Parathyroid adenoma (tissue), 2 donors: Measurements from ENCODE around the gene POLD4.

Source experiments
- H2AFZ ChIP-seq: fragments of 300-600 bp; sonication (generic); one replicate; pipeline ENCODE4 v1.7.0; 2017; ENCODE audit warnings: antibody characterized with exemption, mild to moderate bottlenecking
- H3K27ac ChIP-seq: fragments of 300-600 bp; sonication (generic); one replicate; pipeline ENCODE4 v1.7.0; 2017
- H3K27me3 ChIP-seq: fragments of 300-600 bp; sonication (generic); one replicate; pipeline ENCODE4 v1.7.0; 2017; ENCODE audit warnings: low read length; ENCODE audit not compliant: control insufficient read depth, insufficient read depth
- H3K36me3 ChIP-seq: fragments of 300-600 bp; sonication (generic); one replicate; pipeline ENCODE4 v1.7.0; 2017; ENCODE audit warnings: low read length; ENCODE audit not compliant: control insufficient read depth, insufficient read depth
- H3K4me1 ChIP-seq: fragments of 300-600 bp; sonication (generic); one replicate; pipeline ENCODE4 v1.7.0; 2017; ENCODE audit warnings: control low read depth
- H3K4me2 ChIP-seq: fragments of 300-600 bp; sonication (generic); one replicate; pipeline ENCODE4 v1.7.0; 2017; ENCODE audit warnings: low read length
- H3K4me3 ChIP-seq: fragments of 300-600 bp; sonication (generic); one replicate; pipeline ENCODE4 v1.7.0; 2017; ENCODE audit warnings: low read depth, low read length
- H3K79me2 ChIP-seq: fragments of 300-600 bp; sonication (generic); one replicate; pipeline ENCODE4 v1.7.0; 2017; ENCODE audit warnings: control low read depth
- H3K9ac ChIP-seq: fragments of 300-600 bp; sonication (generic); one replicate; pipeline ENCODE4 v1.7.0; 2017; ENCODE audit warnings: mild to moderate bottlenecking
- H3K9me3 ChIP-seq: fragments of 300-600 bp; sonication (generic); one replicate; pipeline ENCODE4 v1.7.0; 2017; ENCODE audit warnings: low read length; ENCODE audit not compliant: control insufficient read depth
- TF ChIP-seq, protein P1 (sequence below): fragments of 300-600 bp; sonication (generic); IDR thresholded peaks from one replicate; pipeline ENCODE4 v1.7.0; 2017; ENCODE audit warnings: antibody characterized with exemption, mild to moderate bottlenecking
- donor health status: primary hyperparathyroidism.

Gene POLD4

DNA sequence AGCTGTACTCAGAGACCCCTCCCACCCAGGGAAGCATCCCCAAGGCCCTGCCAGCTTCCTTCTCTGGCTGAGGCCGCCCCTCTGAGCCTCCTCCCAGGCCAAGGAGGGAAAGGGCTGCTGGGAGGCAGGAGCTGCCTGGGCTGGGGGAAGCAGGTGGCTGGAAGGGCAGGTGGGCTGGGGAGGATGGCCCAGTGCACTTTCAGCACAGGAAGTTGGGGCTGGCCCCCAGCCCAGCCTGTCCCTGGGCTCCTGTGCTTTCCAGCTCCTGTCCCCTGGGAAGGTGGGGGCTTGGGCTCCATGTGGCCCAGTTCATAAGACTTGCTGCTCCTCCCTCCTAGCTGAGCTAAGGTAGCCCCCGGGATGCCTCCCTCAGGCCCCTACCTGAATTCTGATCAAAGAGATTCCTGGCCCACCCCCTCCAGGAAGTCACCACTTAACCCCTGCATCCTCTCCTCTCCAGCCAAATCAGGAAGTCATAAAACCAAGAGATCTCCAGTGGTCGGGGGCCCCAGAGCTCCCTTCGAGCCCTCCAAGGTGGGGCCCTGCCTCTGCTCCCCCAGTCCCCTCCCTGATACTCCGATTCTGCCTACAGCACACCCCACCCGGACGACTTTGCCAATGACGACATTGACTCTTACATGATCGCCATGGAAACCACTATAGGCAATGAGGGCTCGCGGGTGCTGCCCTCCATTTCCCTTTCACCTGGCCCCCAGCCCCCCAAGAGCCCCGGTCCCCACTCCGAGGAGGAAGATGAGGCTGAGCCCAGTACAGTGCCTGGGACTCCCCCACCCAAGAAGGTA is 43.4 kb upstream of the POLD4 start:
- no peaks in the 10 kb centered on the region for H3K79me2 ChIP-seq
- H3K9me3 ChIP-seq = no peaks in the 10 kb centered on the region
- no peaks in the 10 kb centered on the region for H3K27me3 ChIP-seq
- TF ChIP-seq, protein P1, sequence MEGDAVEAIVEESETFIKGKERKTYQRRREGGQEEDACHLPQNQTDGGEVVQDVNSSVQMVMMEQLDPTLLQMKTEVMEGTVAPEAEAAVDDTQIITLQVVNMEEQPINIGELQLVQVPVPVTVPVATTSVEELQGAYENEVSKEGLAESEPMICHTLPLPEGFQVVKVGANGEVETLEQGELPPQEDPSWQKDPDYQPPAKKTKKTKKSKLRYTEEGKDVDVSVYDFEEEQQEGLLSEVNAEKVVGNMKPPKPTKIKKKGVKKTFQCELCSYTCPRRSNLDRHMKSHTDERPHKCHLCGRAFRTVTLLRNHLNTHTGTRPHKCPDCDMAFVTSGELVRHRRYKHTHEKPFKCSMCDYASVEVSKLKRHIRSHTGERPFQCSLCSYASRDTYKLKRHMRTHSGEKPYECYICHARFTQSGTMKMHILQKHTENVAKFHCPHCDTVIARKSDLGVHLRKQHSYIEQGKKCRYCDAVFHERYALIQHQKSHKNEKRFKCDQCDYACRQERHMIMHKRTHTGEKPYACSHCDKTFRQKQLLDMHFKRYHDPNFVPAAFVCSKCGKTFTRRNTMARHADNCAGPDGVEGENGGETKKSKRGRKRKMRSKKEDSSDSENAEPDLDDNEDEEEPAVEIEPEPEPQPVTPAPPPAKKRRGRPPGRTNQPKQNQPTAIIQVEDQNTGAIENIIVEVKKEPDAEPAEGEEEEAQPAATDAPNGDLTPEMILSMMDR = no peak
- no peak overlapping the region for H3K4me2 ChIP-seq
- H3K36me3 ChIP-seq = no peaks in the 10 kb centered on the region
- no peak overlapping the region for H2AFZ ChIP-seq
- H3K27ac ChIP-seq = no peak overlapping the region
- no peaks in the 10 kb centered on the region for H3K4me1 ChIP-seq
- H3K9ac ChIP-seq = no peak overlapping the region
- H3K4me3 ChIP-seq = no peak overlapping the region

DNA sequence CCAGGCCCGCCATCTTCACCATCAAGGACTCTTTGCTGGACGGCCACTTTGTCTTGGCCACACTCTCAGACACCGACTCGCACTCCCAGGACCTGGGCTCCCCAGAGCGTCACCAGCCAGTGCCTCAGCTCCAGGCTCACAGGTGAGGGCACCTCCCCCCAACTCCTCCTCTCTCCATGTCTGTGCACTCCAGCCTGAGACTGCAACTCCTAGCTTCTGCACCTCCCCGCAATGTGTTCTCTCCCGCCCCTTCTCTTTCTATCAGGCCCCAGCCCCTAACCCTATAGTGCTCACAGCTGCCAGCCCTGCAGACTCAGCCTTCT is 42.9 kb upstream of the POLD4 start:
- no peaks in the 10 kb centered on the region for H3K4me1 ChIP-seq
- H3K36me3 ChIP-seq = no peaks in the 10 kb centered on the region

DNA sequence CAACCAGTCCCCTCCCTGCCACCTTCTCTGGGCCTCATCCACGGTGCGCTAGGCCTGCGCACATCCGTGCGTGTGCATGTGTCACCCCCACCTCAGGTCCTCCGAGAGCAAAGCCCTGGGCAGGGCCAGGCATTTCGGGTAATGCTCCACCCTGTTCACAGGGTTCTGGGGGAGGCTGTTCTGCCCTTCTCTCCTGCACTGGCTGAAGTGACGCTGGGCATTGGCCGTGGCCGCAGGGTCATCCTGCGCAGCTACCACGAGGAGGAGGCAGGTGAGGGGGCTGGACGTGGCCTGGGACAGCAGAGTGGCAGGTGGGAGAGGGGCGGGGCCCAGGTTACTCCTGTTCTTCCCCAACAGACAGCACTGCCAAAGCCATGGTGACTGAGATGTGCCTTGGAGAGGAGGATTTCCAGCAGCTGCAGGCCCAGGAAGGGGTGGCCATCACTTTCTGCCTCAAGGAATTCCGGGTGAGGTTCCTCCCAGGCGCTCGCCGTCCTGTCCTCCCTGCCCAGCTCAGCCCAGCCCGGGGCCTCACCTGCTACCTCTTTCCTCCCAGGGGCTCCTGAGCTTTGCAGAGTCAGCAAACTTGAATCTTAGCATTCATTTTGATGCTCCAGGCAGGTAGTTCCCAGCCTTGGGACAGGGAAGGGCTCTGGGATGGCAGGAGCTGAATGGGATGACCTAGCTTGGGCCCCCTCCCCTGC is 42.4 kb upstream of the POLD4 start:
- Histone ChIP-seq H3K4me2 (no peak overlapping the region), H3K9ac (no peak overlapping the region), H3K79me2 (no peaks in the 10 kb centered on the region), H3K27ac (no peak overlapping the region), H3K36me3 (no peaks in the 10 kb centered on the region), H2AFZ (no peak overlapping the region), H3K9me3 (no peaks in the 10 kb centered on the region), H3K4me1 (no peaks in the 10 kb centered on the region), H3K27me3 (no peaks in the 10 kb centered on the region), H3K4me3 (no peak overlapping the region)
- TF ChIP-seq, protein P1 = no peak

More for the DNA sequence above, 42.9 kb upstream of the POLD4 start:
- Histone ChIP-seq H2AFZ (no peak overlapping the region), H3K9me3 (no peaks in the 10 kb centered on the region), H3K79me2 (no peaks in the 10 kb centered on the region), H3K27ac (no peak overlapping the region), H3K9ac (no peak overlapping the region), H3K4me3 (no peak overlapping the region), H3K27me3 (no peaks in the 10 kb centered on the region), H3K4me2 (no peak overlapping the region)
- TF ChIP-seq, protein P1 = no peak

DNA sequence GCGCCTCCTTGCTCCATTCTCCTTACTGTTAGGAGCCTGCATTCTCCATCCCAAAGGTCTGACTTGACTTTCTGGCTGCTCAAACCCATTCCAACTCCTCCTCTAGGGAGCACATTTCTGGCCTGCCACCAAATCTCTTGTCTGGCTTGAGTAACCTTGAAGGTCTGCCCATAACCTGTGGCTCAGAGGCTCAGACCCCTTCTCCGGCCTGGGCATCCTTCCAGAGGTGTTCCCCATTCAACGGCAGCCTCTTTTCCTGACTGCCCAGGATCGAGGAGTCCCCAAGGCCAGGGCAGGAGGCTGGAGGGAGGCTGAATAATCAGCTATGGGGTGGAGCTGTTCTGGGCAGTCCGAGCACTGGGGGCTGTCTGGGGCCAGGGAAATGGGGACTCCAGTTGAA is 40.6 kb upstream of the POLD4 start:
- TF ChIP-seq, protein P1 = no peak
- H3K79me2 ChIP-seq = no peaks in the 10 kb centered on the region
- H3K27ac ChIP-seq = no peak overlapping the region
- no peaks in the 10 kb centered on the region for H3K9me3 ChIP-seq
- no peak overlapping the region for H3K4me2 ChIP-seq
- no peak overlapping the region for H2AFZ ChIP-seq
- no peak overlapping the region for H3K4me3 ChIP-seq
- H3K36me3 ChIP-seq = no peaks in the 10 kb centered on the region
- H3K4me1 ChIP-seq = no peaks in the 10 kb centered on the region
- H3K27me3 ChIP-seq = no peaks in the 10 kb centered on the region
- no peak overlapping the region for H3K9ac ChIP-seq
